ENCODE measurements around the gene LPGAT1.

The LPGAT1 gene

DNA sequence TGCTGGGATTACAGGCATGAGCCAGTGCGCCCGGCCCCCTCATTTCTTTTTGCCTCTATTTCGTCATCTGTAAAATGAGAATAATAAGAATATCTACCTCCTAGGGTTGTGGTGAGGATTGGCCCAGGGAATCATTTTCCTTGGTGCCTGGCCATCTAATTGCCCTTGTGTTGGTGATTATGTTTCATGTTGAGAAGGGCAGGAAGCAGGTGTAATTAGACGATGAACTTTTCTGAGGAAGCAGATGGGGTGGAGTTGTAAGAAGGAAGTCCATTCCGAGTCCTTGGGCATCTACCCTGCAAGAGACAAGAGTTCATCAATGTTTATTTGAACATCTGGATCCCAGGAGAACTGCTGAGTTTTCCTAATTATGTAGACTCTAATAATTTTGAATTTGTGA lies 116.4 kb downstream of the LPGAT1 start:
- no peak for DNase-seq (ENCODE audit: low read depth)
- TF ChIP-seq, protein P1, sequence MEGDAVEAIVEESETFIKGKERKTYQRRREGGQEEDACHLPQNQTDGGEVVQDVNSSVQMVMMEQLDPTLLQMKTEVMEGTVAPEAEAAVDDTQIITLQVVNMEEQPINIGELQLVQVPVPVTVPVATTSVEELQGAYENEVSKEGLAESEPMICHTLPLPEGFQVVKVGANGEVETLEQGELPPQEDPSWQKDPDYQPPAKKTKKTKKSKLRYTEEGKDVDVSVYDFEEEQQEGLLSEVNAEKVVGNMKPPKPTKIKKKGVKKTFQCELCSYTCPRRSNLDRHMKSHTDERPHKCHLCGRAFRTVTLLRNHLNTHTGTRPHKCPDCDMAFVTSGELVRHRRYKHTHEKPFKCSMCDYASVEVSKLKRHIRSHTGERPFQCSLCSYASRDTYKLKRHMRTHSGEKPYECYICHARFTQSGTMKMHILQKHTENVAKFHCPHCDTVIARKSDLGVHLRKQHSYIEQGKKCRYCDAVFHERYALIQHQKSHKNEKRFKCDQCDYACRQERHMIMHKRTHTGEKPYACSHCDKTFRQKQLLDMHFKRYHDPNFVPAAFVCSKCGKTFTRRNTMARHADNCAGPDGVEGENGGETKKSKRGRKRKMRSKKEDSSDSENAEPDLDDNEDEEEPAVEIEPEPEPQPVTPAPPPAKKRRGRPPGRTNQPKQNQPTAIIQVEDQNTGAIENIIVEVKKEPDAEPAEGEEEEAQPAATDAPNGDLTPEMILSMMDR (IDR thresholded peaks at IDR 0.05; ENCODE audit: control insufficient read depth, extremely low read depth, insufficient read depth), result no peak
- H3K4me3 ChIP-seq (ENCODE audit: low read depth, low read length), result no peak overlapping the region

GRCh38 chr1:211713231-211713630 lies 117.3 kb downstream of the LPGAT1 start:
- H3K4me3 ChIP-seq (ENCODE audit: low read depth, low read length), result no peak overlapping the region
- TF ChIP-seq, protein P1 (IDR thresholded peaks at IDR 0.05; ENCODE audit: control insufficient read depth, extremely low read depth, insufficient read depth), result no peak
- no peak for DNase-seq (ENCODE audit: low read depth)

GRCh38 chr1:211711315-211711705 lies 119.3 kb downstream of the LPGAT1 start:
- no peak overlapping the region for H3K4me3 ChIP-seq (ENCODE audit: low read depth, low read length)
- TF ChIP-seq, protein P1 (IDR thresholded peaks at IDR 0.05; ENCODE audit: control insufficient read depth, extremely low read depth, insufficient read depth), result no peak
- DNase-seq (ENCODE audit: low read depth), result no peak

- TF ChIP-seq, protein P1 (IDR thresholded peaks at IDR 0.05; ENCODE audit: control insufficient read depth, extremely low read depth, insufficient read depth), result no peak
- H3K4me3 ChIP-seq (ENCODE audit: low read depth, low read length), result no peak overlapping the region
- no peak for DNase-seq (ENCODE audit: low read depth)
Observed at GRCh38 chr1:211710566-211711314, 119.8 kb downstream of the LPGAT1 start.

- no peak overlapping the region for H3K4me3 ChIP-seq (ENCODE audit: low read depth, low read length)
- DNase-seq (ENCODE audit: low read depth), result no peak
- TF ChIP-seq, protein P1 (IDR thresholded peaks at IDR 0.05; ENCODE audit: control insufficient read depth, extremely low read depth, insufficient read depth), result no peak
Observed at GRCh38 chr1:211708926-211709325, 121.6 kb downstream of the LPGAT1 start.

- no peak overlapping the region for H3K4me3 ChIP-seq (ENCODE audit: low read depth, low read length)
- no peak for DNase-seq (ENCODE audit: low read depth)
- TF ChIP-seq, protein P1 (IDR thresholded peaks at IDR 0.05; ENCODE audit: control insufficient read depth, extremely low read depth, insufficient read depth), result no peak
Observed at GRCh38 chr1:211708006-211708405, 122.6 kb downstream of the LPGAT1 start.
